GM23338 (cell line): ENCODE results near the gene SUGCT. TPM values are rescaled to one million over a fixed set of nuclear protein-coding genes. Genes with fewer than 3 reads are reported as not detected.

Source experiments
- ATAC-seq: fragments of 200-7000 bp; cut with Tn5 transposase; 3 replicates; pipeline ENCODE4 v1.9.1; 2020
- DNase-seq: peaks from one replicate; pipeline ENCODE4 v3.0.0-alpha.2; 2015; ENCODE audit warnings: low spot score
- H2AFZ ChIP-seq: fragments of 200-600 bp; sonication (generic); 2 replicates; pipeline ENCODE4 v1.8.0; 2016; ENCODE audit warnings: antibody characterized with exemption, mild to moderate bottlenecking, moderate library complexity
- H3F3A ChIP-seq: fragments of 200-600 bp; sonication (generic); replicated peaks from 2 replicates; pipeline ENCODE4 v1.8.0; 2017; ENCODE audit warnings: antibody characterized with exemption, mixed run types, low read depth
- H3K27ac ChIP-seq: fragments of 200-600 bp; sonication (generic); 2 replicates; pipeline ENCODE4 v1.6.1; 2016; ENCODE audit warnings: low read depth
- H3K27me3 ChIP-seq: fragments of 200-600 bp; sonication (generic); 2 replicates; pipeline ENCODE4 v1.8.0; 2016; ENCODE audit warnings: mild to moderate bottlenecking, mixed run types, moderate library complexity; ENCODE audit not compliant: insufficient read depth
- H3K36me3 ChIP-seq: fragments of 200-600 bp; sonication (generic); 2 replicates; pipeline ENCODE4 v1.8.0; 2016; ENCODE audit warnings: mild to moderate bottlenecking; ENCODE audit not compliant: insufficient read depth
- H3K4me1 ChIP-seq: fragments of 200-600 bp; sonication (generic); 2 replicates; pipeline ENCODE4 v1.8.0; 2016; ENCODE audit warnings: mild to moderate bottlenecking, moderate library complexity; ENCODE audit not compliant: insufficient read depth
- H3K4me2 ChIP-seq: fragments of 200-600 bp; sonication (generic); 2 replicates; pipeline ENCODE4 v1.7.1; 2017; ENCODE audit warnings: mixed run types
- H3K4me3 ChIP-seq: fragments of 200-600 bp; sonication (generic); 2 replicates; pipeline ENCODE4 v1.6.1; 2016; ENCODE audit warnings: mixed run types
- H3K79me2 ChIP-seq: fragments of 200-600 bp; sonication (generic); replicated peaks from 2 replicates; pipeline ENCODE4 v1.8.0; 2017; ENCODE audit warnings: mild to moderate bottlenecking; ENCODE audit not compliant: insufficient read depth
- H3K9me2 ChIP-seq: fragments of 200-600 bp; sonication (generic); 2 replicates; pipeline ENCODE4 v1.8.0; 2017; ENCODE audit not compliant: insufficient read depth
- H4K20me1 ChIP-seq: fragments of 200-600 bp; sonication (generic); replicated peaks from 2 replicates; pipeline ENCODE4 v1.8.0; 2017; ENCODE audit warnings: mild to moderate bottlenecking; ENCODE audit not compliant: insufficient read depth
- H3K27ac Mint-ChIP-seq: 2 replicates; pipeline ENCODE4 v1.8.0; 2020; ENCODE audit warnings: inconsistent platforms, mild to moderate bottlenecking, moderate library complexity, mixed read lengths
- H3K27me3 Mint-ChIP-seq: 3 replicates; pipeline ENCODE4 v1.8.0; 2022; ENCODE audit warnings: low read depth, mild to moderate bottlenecking, moderate library complexity, mixed read lengths, inconsistent platforms; ENCODE audit not compliant: insufficient read depth, poor library complexity
- H3K36me3 Mint-ChIP-seq: 3 replicates; pipeline ENCODE4 v1.8.0; 2021; ENCODE audit warnings: low read depth, mild to moderate bottlenecking, inconsistent platforms, moderate library complexity, mixed read lengths
- H3K4me1 Mint-ChIP-seq: 3 replicates; pipeline ENCODE4 v1.8.0; 2020; ENCODE audit warnings: mild to moderate bottlenecking, inconsistent platforms, mixed read lengths
- H3K4me3 Mint-ChIP-seq: 3 replicates; pipeline ENCODE4 v1.8.0; 2021; ENCODE audit warnings: moderate library complexity, mild to moderate bottlenecking, inconsistent platforms, mixed read lengths
- H3K9me3 Mint-ChIP-seq: 3 replicates; pipeline ENCODE4 v1.8.0; 2020; ENCODE audit warnings: moderate library complexity, mild to moderate bottlenecking, inconsistent platforms, mixed read lengths
- CREB1 ChIP-seq: fragments of 250-450 bp; sonication (Bioruptor Pico); IDR thresholded peaks from 2 replicates; pipeline ENCODE4 v1.5.0; 2020; ENCODE audit warnings: low read depth, mild to moderate bottlenecking, moderate library complexity
- CTCF ChIP-seq, 2 experiments: fragments of 200-600 bp in 1 of 2; sonication (generic) in 1 of 2; conservative IDR thresholded peaks; 2 replicates each; pipeline versions ENCODE4 v1.5.1 to v1.6.1; 2016 to 2017; ENCODE audit warnings: antibody characterized with exemption in 2 of 2, low read depth in 2 of 2, mild to moderate bottlenecking in 2 of 2, moderate library complexity in 1 of 2
- ETS1 ChIP-seq: IDR thresholded peaks from 2 replicates; pipeline ENCODE4 v1.6.1; 2016; ENCODE audit warnings: antibody characterized with exemption
- EZH2 ChIP-seq: fragments of 200-600 bp; sonication (generic); IDR thresholded peaks from one replicate; pipeline ENCODE4 v1.8.0; 2017; ENCODE audit warnings: antibody characterized with exemption, mild to moderate bottlenecking, low read depth; ENCODE audit not compliant: unreplicated experiment
- EZH2phosphoT487 ChIP-seq: fragments of 200-600 bp; sonication (generic); IDR thresholded peaks from one replicate; pipeline ENCODE4 v1.8.1; 2018; ENCODE audit warnings: antibody characterized with exemption; ENCODE audit not compliant: unreplicated experiment
- JUNB ChIP-seq: IDR thresholded peaks from one replicate; pipeline ENCODE4 v1.6.1; 2016; ENCODE audit warnings: antibody characterized with exemption; ENCODE audit not compliant: unreplicated experiment
- NANOG ChIP-seq: IDR thresholded peaks from 2 replicates; pipeline ENCODE4 v1.6.1; 2016; ENCODE audit warnings: antibody characterized with exemption, borderline replicate concordance
- POLR2AphosphoS5 ChIP-seq: IDR thresholded peaks from 2 replicates; pipeline ENCODE4 v1.6.1; 2016; ENCODE audit warnings: antibody characterized with exemption, low read depth
- REST ChIP-seq: IDR thresholded peaks from one replicate; pipeline ENCODE4 v1.6.1; 2018; ENCODE audit warnings: antibody characterized with exemption; ENCODE audit not compliant: unreplicated experiment
- STAT1 ChIP-seq: IDR thresholded peaks from one replicate; pipeline ENCODE4 v1.6.1; 2016; ENCODE audit warnings: antibody characterized with exemption; ENCODE audit not compliant: unreplicated experiment
- ZNF114 ChIP-seq: fragments of 250-450 bp; sonication (Bioruptor Pico); IDR thresholded peaks from 2 replicates; pipeline ENCODE4 v1.5.0; 2020; ENCODE audit warnings: mild to moderate bottlenecking, moderate library complexity
- ZNF331 ChIP-seq: fragments of 250-450 bp; sonication (Bioruptor Pico); IDR thresholded peaks from 2 replicates; pipeline ENCODE4 v1.5.0; 2020; ENCODE audit warnings: low read depth, mild to moderate bottlenecking, moderate library complexity
- ZNF462 ChIP-seq: fragments of 250-450 bp; sonication (Bioruptor Pico); IDR thresholded peaks from 2 replicates; pipeline ENCODE4 v1.5.0; 2020; ENCODE audit warnings: mild to moderate bottlenecking, moderate library complexity
- polyA plus RNA-seq: library from polyadenylated mRNA; unstranded; fragments of >200 nt; fragmentation: Nextera tagmentation; extraction: Ambion mirVana; gene quantifications from 2 replicates; pipeline ENCODE4 v1.2.1, GENCODE V29; 2016
- total RNA-seq: library from RNA; depleted of rRNA; stranded (reverse); fragments of >200 nt; shearing (Covaris generic); gene quantifications from 2 replicates; pipeline ENCODE4 v1.2.3, GENCODE V29; 2014

The SUGCT gene
- total and polyA plus RNA-seq, 2 experiments from 2014 or later: 4.2 to 5.6 TPM

- no peaks in the 10 kb centered on the region for H4K20me1 ChIP-seq
- Mint-ChIP-seq H3K4me1 (no peaks in the 10 kb centered on the region), H3K27me3 (no peaks in the 10 kb centered on the region), H3K4me3 (no peak overlapping the region), H3K36me3 (no peaks in the 10 kb centered on the region), H3K27ac (no peak overlapping the region), H3K9me3 (no peaks in the 10 kb centered on the region)
- H3K4me2 ChIP-seq: no peak overlapping the region
- H3K36me3 ChIP-seq: no peaks in the 10 kb centered on the region
- H3F3A ChIP-seq: no peaks in the 10 kb centered on the region
- no peak for TF ChIP-seq NANOG
- no peak for TF ChIP-seq REST
- TF ChIP-seq ZNF114 (CRISPR knock-in tag): no peak
- no peak for TF ChIP-seq CREB1 (CRISPR knock-in tag)
- no peak for TF ChIP-seq JUNB
- TF ChIP-seq STAT1: no peak
- TF ChIP-seq CTCF (conservative IDR thresholded peaks at IDR 0.05; ENCODE audit: low read depth in 2 of 2): no peak
- no peak for TF ChIP-seq ETS1
- TF ChIP-seq POLR2AphosphoS5: no peak
- TF ChIP-seq EZH2: no peak
- no peak for TF ChIP-seq EZH2phosphoT487
- TF ChIP-seq ZNF331: no peak
- TF ChIP-seq ZNF462 (CRISPR knock-in tag): no peak
- H3K27ac ChIP-seq: no peak overlapping the region
- no peak overlapping the region for H3K4me3 ChIP-seq
- no peaks in the 10 kb centered on the region for H3K9me2 ChIP-seq
- DNase-seq: no peak
- no peak overlapping the region for H2AFZ ChIP-seq
- no peaks in the 10 kb centered on the region for H3K27me3 ChIP-seq
- no peaks in the 10 kb centered on the region for H3K4me1 ChIP-seq
- no peaks in the 10 kb centered on the region for H3K79me2 ChIP-seq
- no peak for ATAC-seq
Measured at GRCh38 chr7:40400525-40400924, 265.7 kb downstream of the SUGCT start.
